Measurements from ENCODE around the gene AGPAT2.

The AGPAT2 gene

DNA sequence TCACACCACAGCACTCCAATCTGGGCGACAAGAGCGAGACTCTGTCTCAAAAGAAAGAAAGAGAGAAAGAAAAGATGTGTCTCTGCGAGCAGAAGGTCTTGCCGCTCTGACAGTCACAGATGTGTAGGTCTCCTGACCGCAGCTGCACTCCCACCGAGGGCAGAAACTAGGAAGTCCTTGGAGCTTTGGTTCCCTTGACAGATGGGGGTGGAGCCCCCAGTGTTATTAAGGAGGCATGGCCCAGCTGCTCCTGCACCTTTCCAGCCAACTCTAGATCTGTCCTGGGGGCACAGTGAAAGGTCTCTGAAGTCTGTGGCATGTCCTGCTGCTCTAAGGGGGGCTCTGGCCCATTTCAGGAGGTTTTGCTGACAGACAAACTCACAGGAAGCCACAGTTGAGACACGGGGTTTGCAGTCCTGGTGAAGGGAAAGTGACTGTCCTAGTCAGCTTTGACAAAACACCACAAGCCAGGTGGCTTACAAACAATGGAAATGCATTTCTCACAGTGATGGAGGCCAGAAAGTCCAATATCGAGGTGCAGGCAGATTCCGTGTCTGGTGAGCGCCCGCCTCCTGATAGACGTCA is 16.1 kb upstream of the AGPAT2 start:
- Histone ChIP-seq H3K27ac (peak overlapping the region in 9 of 11 experiments; percentile 32 to 90 (median 59); a peak in 16 of 22 replicates), H4K20me1 (no peaks in the 10 kb centered on the region; a peak in 1 of 22 replicates), H3K9me3 (replicated peaks in 1 of 11) (no peaks in the 10 kb centered on the region), H3K9ac (peak overlapping the region in 9 of 11 experiments; percentile 15 to 62 (median 52); a peak in 14 of 22 replicates), H3K4me1 (peaks cover 74 to 100% (median 95%) of the 10 kb centered on the region in 10 experiments), H3K36me3 (no peaks in the 10 kb centered on the region), H3K4me2 (peak overlapping the region; percentile 73 to 100 (median 96)), H3K27me3 (peaks cover 0 to 15% (median 0%) of the 10 kb centered on the region in 11 experiments; a peak in 4 of 22 replicates), H3K4me3 (peak overlapping the region in 2 of 10 experiments; percentile 15 to 28; a peak in 2 of 20 replicates)
- no peak for TF ChIP-seq Cebpa-rat (IDR thresholded peaks at IDR 0.05)

- peak overlapping the region in 10 of 11 experiments; percentile 46 to 90 (median 80); a peak in 21 of 22 replicates for H3K27ac ChIP-seq
- no peaks in the 10 kb centered on the region for H3K36me3 ChIP-seq
- TF ChIP-seq Cebpa-rat (IDR thresholded peaks at IDR 0.05), result no peak
- H3K9ac ChIP-seq, result peak overlapping the region in 10 of 11 experiments; percentile 56 to 81 (median 72); a peak in 18 of 22 replicates
- H3K4me2 ChIP-seq, result peak overlapping the region; percentile 82 to 100 (median 97)
- H3K9me3 ChIP-seq (replicated peaks in 1 of 11), result no peaks in the 10 kb centered on the region
- H4K20me1 ChIP-seq, result no peaks in the 10 kb centered on the region; a peak in 1 of 22 replicates
- H3K4me3 ChIP-seq, result peak overlapping the region in 8 of 10 experiments; percentile 7 to 65 (median 48); a peak in 14 of 20 replicates
- H3K27me3 ChIP-seq, result peaks cover 0 to 15% (median 0%) of the 10 kb centered on the region in 11 experiments; a peak in 4 of 22 replicates
- peaks cover 78 to 97% (median 94%) of the 10 kb centered on the region in 10 experiments for H3K4me1 ChIP-seq
These were observed 14.4 kb upstream of the AGPAT2 start for GRCh38 chr9:136701668-136702053.

DNA sequence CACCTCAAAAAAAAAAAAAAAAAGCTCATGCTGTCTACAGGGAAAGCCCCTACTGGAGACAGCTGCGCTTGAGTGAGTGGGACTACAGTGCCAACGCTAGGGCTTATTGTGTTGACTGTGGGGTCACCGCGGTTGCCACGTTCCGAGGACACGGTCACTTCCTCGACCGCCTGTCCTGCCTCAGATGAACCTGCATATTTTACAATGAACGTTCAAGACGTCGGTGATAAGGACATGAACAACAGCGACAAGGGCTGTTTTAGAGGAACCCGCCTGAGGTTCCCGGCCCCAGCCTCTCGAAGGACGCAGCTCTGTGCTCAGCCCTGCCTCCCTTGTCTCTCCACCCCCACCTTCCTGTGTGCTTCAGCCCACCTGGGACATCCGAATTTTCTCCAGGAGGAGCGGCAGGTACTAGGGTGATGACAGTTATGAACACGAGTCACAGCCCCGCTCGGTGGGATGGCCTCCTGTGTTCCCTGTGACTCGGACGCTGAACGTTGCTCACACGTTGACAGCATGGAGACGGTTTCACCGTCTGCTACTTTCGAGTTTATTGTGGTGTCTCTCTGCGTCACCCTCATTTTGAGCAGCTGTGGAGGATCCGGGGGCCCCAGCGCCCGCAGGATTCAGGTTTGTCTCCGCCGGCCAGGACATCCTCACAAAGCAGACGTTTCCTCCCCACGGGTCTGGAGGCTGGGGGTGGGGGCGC is 13.9 kb upstream of the AGPAT2 start:
- Histone ChIP-seq H3K36me3 (no peaks in the 10 kb centered on the region), H3K27ac (peak overlapping the region in 10 of 11 experiments; percentile 46 to 90 (median 80); a peak in 21 of 22 replicates), H3K4me1 (peaks cover 83 to 98% (median 97%) of the 10 kb centered on the region in 10 experiments), H3K9ac (peak overlapping the region; percentile 16 to 81 (median 70); a peak in 20 of 22 replicates), H3K27me3 (peaks cover 0 to 18% (median 0%) of the 10 kb centered on the region in 11 experiments; a peak in 5 of 22 replicates), H3K4me2 (peak overlapping the region; percentile 82 to 100 (median 97)), H4K20me1 (no peaks in the 10 kb centered on the region; a peak in 1 of 22 replicates), H3K9me3 (replicated peaks in 1 of 11) (no peaks in the 10 kb centered on the region), H3K4me3 (peak overlapping the region; percentile 7 to 65 (median 46); a peak in 19 of 20 replicates)
- TF ChIP-seq Cebpa-rat (IDR thresholded peaks at IDR 0.05), result no peak

DNA sequence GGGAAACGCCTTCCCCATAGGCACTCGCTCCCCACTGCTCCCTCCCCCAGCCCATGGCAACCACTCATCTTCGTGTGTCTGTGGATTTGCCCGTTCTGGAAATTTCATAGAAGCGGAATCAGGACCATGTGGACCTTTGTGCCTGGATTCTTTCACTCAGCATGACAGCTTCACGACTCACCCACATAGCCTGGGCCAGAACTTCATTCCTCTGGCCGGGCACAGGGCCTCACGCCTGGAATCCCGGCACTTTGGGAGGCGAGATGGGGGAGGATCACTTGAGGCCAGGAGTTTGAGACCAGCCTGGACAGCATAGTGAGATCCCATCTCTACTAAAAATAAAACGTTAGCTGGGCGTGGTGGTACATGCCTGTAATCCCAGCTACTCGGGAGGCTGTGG is 13.0 kb upstream of the AGPAT2 start:
- Histone ChIP-seq H3K27me3 (peaks cover 0 to 26% (median 0%) of the 10 kb centered on the region in 11 experiments; a peak in 5 of 22 replicates), H3K9ac (peak overlapping the region in 8 of 11 experiments; percentile 5 to 81 (median 74); a peak in 12 of 22 replicates), H3K9me3 (replicated peaks in 1 of 11) (no peaks in the 10 kb centered on the region), H3K4me2 (peak overlapping the region; percentile 82 to 100 (median 97)), H3K36me3 (no peaks in the 10 kb centered on the region), H3K27ac (peak overlapping the region in 9 of 11 experiments; percentile 69 to 90 (median 80); a peak in 18 of 22 replicates), H3K4me1 (peaks cover 84 to 98% (median 97%) of the 10 kb centered on the region in 10 experiments), H3K4me3 (peak overlapping the region in 5 of 10 experiments; percentile 7 to 65 (median 49); a peak in 6 of 20 replicates), H4K20me1 (no peaks in the 10 kb centered on the region; a peak in 1 of 22 replicates)
- no peak for TF ChIP-seq Cebpa-rat (IDR thresholded peaks at IDR 0.05)

DNA sequence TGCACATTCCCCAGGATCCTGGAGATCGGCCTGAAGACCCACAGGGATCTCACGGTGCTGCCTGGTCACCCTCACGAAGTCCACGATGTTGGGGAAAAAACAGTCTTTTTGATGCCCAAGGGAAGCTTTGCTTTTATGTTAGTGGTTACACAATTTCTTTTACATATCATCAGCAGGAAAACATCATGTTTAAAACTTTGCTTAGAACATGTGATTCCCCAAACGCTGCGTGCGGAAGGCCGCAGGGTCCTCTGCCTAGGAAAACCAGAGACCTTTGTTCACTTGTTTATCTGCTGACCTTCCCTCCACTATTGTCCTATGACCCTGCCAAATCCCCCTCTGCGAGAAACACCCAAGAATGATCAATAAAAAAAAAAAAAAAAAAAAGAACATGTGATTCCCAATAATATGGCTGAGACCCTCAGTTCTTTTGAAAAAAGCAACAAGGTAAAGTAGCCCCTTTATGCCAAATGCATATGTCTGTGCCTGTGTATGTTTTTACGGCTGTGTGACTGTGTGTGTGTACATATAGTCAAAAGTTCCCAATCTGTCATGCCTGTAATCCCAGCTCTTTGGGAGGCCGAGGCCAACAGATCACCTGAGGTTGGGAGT is 11.5 kb upstream of the AGPAT2 start:
- Histone ChIP-seq H3K27ac (peak overlapping the region in 9 of 11 experiments; percentile 69 to 94 (median 86); a peak in 19 of 22 replicates), H3K9ac (peak overlapping the region in 9 of 11 experiments; percentile 38 to 80 (median 70); a peak in 16 of 22 replicates), H3K36me3 (no peaks in the 10 kb centered on the region), H3K4me1 (peaks cover 73 to 97% (median 95%) of the 10 kb centered on the region in 10 experiments), H3K4me3 (no peak overlapping the region), H3K27me3 (peaks cover 0 to 26% (median 0%) of the 10 kb centered on the region in 11 experiments; a peak in 5 of 22 replicates), H3K9me3 (replicated peaks in 1 of 11) (no peaks in the 10 kb centered on the region), H3K4me2 (peak overlapping the region; percentile 82 to 100 (median 97)), H4K20me1 (no peaks in the 10 kb centered on the region; a peak in 1 of 22 replicates)
- TF ChIP-seq Cebpa-rat (IDR thresholded peaks at IDR 0.05), result no peak

GRCh38 chr9:136697821-136698526 is 10.7 kb upstream of the AGPAT2 start:
- Histone ChIP-seq H3K4me3 (peak overlapping the region in 7 of 10 experiments; percentile 24 to 61 (median 43); a peak in 11 of 20 replicates), H3K27me3 (peaks cover 0 to 26% (median 0%) of the 10 kb centered on the region in 11 experiments; a peak in 5 of 22 replicates), H3K4me2 (peak overlapping the region; percentile 82 to 100 (median 97)), H3K4me1 (peaks cover 69 to 97% (median 92%) of the 10 kb centered on the region in 10 experiments), H3K9me3 (replicated peaks in 1 of 11) (no peaks in the 10 kb centered on the region), H3K27ac (peak overlapping the region in 10 of 11 experiments; percentile 50 to 94 (median 88); a peak in 20 of 22 replicates), H3K36me3 (no peaks in the 10 kb centered on the region), H3K9ac (peak overlapping the region; percentile 41 to 81 (median 76); a peak in 20 of 22 replicates), H4K20me1 (no peaks in the 10 kb centered on the region)
- TF ChIP-seq Cebpa-rat (IDR thresholded peaks at IDR 0.05), result peak in 9 of 11 experiments; percentile 31 to 87 (median 78); a peak in 13 of 22 replicates

DNA sequence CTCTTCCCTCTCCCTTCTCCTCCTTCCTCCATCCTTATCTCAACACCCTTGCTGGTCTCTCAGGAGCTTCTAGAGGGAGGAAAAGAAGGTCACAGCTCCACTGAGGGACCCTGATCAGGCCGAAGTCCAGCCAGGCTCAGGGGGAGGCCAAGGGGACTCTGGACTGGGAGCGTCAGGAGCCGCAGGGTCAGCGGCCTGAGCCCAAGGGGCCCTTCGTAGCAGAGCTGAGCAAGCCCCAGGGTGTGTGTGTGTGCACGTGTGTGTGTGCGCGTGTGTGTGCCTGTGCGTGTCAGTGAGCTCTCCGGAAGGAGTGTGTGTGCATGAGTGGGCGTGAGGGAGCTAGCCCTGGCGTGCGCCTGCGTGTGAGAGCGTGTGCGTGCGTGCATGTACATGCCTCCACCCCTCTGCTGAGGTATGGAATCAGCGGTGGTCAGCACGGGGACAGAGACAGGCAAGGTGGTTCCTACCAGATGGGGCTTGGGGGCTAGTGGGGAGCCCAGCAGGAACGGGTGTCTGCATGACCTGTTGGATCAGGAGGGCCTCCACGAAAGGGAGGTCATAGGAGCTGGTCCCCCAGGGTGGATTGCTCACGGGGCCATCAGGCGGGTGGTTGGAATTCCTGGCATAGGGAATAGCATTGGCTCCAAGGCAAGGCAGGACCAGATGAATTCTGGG is 10.0 kb upstream of the AGPAT2 start:
- Histone ChIP-seq H3K9ac (peak overlapping the region; percentile 41 to 81 (median 76); a peak in 19 of 22 replicates), H3K36me3 (no peaks in the 10 kb centered on the region), H3K4me3 (peak overlapping the region in 7 of 10 experiments; percentile 24 to 61 (median 43); a peak in 9 of 20 replicates), H3K27me3 (peaks cover 0 to 26% (median 0%) of the 10 kb centered on the region in 11 experiments; a peak in 5 of 22 replicates), H3K4me1 (peaks cover 67 to 95% (median 86%) of the 10 kb centered on the region in 10 experiments), H3K9me3 (replicated peaks in 1 of 11) (no peaks in the 10 kb centered on the region), H4K20me1 (no peaks in the 10 kb centered on the region), H3K27ac (peak overlapping the region in 10 of 11 experiments; percentile 50 to 94 (median 88); a peak in 20 of 22 replicates), H3K4me2 (peak overlapping the region; percentile 82 to 100 (median 97))
- TF ChIP-seq Cebpa-rat (IDR thresholded peaks at IDR 0.05), result no peak

Measured in BLaER1 treated with 17β-estradiol and CSF1 and Interleukin-3, amounts not matched to agents 10 nM and 100 nM (cell line).